ENCODE results near the gene MZB1.

DNA sequence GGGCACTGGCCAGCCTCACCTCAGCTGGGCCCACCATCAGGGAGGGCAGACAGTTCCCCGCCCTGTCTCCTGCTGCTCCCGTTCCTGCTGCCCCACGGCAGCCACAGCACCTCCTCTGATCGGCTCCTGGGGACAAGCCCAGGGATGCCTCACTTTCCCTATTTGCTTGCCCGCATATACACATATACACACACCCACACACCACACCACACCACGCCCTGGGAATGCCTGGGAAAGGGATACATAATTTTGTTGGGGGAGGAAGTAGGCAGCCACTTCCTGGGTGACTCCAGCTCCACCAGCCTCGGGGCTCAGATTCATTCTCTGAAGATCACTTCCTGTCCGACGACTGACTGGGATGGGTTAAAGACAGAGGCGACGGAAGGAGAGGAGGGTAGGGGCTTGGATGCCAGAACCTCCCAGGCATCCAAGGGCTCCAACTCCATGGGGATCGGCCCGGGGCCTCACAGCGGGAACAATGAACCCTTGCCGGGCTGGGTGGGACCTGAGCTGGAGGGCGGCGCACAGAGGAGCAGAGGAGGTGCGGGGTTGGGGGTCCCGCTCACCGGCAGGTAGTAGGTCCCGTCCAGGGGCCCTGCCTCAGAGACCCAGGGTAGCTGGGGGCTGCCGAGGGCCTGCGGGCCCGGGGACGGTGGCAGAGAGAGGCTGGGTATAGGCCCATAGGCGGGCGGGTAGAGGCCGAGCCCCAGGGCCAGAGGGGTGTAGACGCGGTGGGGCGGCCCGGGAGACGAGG is 2.0 kb upstream of the MZB1 start:
- TF ChIP-seq, protein P1, sequence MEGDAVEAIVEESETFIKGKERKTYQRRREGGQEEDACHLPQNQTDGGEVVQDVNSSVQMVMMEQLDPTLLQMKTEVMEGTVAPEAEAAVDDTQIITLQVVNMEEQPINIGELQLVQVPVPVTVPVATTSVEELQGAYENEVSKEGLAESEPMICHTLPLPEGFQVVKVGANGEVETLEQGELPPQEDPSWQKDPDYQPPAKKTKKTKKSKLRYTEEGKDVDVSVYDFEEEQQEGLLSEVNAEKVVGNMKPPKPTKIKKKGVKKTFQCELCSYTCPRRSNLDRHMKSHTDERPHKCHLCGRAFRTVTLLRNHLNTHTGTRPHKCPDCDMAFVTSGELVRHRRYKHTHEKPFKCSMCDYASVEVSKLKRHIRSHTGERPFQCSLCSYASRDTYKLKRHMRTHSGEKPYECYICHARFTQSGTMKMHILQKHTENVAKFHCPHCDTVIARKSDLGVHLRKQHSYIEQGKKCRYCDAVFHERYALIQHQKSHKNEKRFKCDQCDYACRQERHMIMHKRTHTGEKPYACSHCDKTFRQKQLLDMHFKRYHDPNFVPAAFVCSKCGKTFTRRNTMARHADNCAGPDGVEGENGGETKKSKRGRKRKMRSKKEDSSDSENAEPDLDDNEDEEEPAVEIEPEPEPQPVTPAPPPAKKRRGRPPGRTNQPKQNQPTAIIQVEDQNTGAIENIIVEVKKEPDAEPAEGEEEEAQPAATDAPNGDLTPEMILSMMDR (IDR thresholded peaks at IDR 0.05 in 8 of 11, conservative IDR thresholded peaks at IDR 0.05 in 3 of 11), result no peak
- TF ChIP-seq POLR2A (IDR thresholded peaks at IDR 0.05), result no peak
